ENCODE data around the gene SAMD1. TPM values are rescaled to one million over a fixed set of nuclear protein-coding genes. Genes with fewer than 3 reads are reported as not detected.

Gene SAMD1
- total and polyA plus RNA-seq, 7 donors: 8.7 to 40.9 (median 15.6) TPM

DNA sequence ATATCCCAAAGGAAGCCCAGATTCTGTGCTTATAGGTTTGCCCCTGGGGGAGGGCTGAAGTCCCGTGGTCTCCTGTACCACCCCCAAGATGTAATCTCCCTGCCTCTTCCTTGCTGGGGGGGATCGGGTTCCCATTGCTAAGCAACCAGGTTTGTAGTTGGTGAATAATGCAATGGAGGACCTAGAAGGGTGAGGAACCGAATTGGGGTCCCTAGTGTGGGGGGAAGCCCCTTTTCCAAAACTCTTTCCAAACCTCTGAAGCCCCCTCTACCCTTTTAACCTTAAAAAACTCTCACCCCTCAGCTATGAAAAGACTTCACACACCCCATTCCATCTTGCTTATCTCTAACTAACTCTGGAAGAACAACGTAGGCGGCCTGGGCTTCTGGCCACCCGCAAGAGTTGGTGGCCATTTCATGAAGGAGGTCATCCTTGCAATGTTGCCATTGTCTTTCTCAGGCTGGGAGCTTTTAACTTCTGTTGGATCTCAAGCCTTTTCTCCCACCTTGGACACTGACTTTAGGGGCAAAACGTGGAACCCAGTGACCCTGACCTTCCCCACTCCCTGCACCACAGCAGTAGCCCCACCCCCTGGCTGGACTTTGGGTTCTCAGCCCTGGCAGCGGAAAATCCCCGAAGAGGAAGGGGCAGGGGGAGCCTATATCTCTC is 29.3 kb downstream of the SAMD1 start:
- Histone ChIP-seq H3K4me1 (peaks cover 0 to 16% (median 9%) of the 10 kb centered on the region in 4 donors), H3K27me3 (peaks cover 14 to 63% (median 51%) of the 10 kb centered on the region in 3 donors)
- intact Hi-C loops (cut with DNase I): no loop called here

DNA sequence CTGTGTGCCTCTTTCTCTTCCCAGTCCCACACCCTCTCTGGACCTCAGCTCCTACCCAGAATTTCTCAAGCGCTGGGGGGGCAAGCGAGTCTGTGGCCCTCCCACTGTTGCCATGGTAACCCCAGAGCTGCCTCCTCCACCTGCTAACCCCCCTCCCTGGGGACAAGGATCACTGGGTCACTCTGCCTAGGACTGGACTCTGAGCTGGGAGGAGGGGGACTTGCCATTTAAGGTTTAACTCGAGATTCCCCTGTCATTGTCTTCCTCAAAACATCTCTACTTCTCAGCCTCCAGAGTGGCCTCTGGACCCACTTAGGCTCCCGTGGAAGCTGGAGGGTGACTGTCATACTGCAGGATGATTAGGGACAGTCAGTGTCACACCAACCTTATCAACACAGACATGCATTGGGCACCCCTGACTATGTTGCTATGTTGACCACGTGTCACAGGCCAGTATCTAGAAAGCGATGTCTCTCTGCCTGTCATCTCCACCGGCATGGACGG is 30.8 kb downstream of the SAMD1 start:
- intact Hi-C loops (cut with DNase I): no loop called here
- DNase-seq: no peak
- no peak overlapping the region for H3K4me3 ChIP-seq
- no peak overlapping the region for H3K27ac ChIP-seq
- peaks cover 14 to 63% (median 51%) of the 10 kb centered on the region in 3 donors for H3K27me3 ChIP-seq
- no peaks in the 10 kb centered on the region for H3K9me3 ChIP-seq
- TF ChIP-seq POLR2A (IDR thresholded peaks at IDR 0.05) (no peak), POLR2AphosphoS5 (IDR thresholded peaks at IDR 0.05) (no peak), EP300 (IDR thresholded peaks at IDR 0.05) (no peak)
- TF ChIP-seq, protein P1, sequence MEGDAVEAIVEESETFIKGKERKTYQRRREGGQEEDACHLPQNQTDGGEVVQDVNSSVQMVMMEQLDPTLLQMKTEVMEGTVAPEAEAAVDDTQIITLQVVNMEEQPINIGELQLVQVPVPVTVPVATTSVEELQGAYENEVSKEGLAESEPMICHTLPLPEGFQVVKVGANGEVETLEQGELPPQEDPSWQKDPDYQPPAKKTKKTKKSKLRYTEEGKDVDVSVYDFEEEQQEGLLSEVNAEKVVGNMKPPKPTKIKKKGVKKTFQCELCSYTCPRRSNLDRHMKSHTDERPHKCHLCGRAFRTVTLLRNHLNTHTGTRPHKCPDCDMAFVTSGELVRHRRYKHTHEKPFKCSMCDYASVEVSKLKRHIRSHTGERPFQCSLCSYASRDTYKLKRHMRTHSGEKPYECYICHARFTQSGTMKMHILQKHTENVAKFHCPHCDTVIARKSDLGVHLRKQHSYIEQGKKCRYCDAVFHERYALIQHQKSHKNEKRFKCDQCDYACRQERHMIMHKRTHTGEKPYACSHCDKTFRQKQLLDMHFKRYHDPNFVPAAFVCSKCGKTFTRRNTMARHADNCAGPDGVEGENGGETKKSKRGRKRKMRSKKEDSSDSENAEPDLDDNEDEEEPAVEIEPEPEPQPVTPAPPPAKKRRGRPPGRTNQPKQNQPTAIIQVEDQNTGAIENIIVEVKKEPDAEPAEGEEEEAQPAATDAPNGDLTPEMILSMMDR (IDR thresholded peaks at IDR 0.05): no peak
- 31 to 54% methylated on average over 8 of the region's 8 CpGs for WGBS, 2 donors
- H3K4me1 ChIP-seq: peaks cover 0 to 16% (median 9%) of the 10 kb centered on the region in 4 donors
- H3K36me3 ChIP-seq: no peaks in the 10 kb centered on the region

More for the DNA sequence above, 29.3 kb downstream of the SAMD1 start:
- DNase-seq: no peak
- Histone ChIP-seq H3K36me3 (no peaks in the 10 kb centered on the region), H3K27ac (no peak overlapping the region), H3K4me3 (no peak overlapping the region), H3K9me3 (no peaks in the 10 kb centered on the region)
- 34 to 60% methylated on average over 9 of the region's 9 CpGs for WGBS, 2 donors
- TF ChIP-seq POLR2A (IDR thresholded peaks at IDR 0.05): no peak
- TF ChIP-seq, protein P1 (IDR thresholded peaks at IDR 0.05): no peak

DNA sequence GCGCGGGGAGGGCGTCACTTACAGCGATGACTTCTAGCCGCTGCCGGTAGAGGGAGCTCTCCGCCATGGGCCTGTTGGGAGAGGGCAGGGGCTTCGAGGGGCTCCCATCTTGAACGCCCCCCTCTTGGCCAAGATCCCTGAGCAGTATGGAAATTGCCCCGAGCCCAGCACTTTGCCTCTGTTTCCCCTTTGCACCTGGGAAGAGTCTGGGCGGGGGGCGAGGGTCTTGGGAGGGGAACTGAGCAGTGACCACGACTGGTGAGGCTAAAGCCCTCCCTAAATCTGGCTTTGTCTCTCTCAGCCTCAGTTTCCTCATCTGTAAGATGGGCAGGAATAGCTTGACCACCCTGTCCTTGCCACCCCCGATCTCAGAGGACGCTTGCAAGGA is 31.5 kb downstream of the SAMD1 start:
- WGBS, 2 donors: 18 to 21% methylated on average over 15 of the region's 15 CpGs
- Histone ChIP-seq H3K27me3 (peaks cover 14 to 63% (median 51%) of the 10 kb centered on the region in 3 donors), H3K4me3 (no peak overlapping the region), H3K4me1 (peaks cover 0 to 16% (median 9%) of the 10 kb centered on the region in 4 donors), H3K9me3 (no peaks in the 10 kb centered on the region), H3K36me3 (no peaks in the 10 kb centered on the region), H3K27ac (no peak overlapping the region)
- intact Hi-C loops (cut with DNase I): no loop called here
- DNase-seq: no peak
- TF ChIP-seq, protein P1 (IDR thresholded peaks at IDR 0.05): peak in 2 of 4 experiments; percentile 27 to 47
- TF ChIP-seq POLR2AphosphoS5 (IDR thresholded peaks at IDR 0.05): no peak

DNA sequence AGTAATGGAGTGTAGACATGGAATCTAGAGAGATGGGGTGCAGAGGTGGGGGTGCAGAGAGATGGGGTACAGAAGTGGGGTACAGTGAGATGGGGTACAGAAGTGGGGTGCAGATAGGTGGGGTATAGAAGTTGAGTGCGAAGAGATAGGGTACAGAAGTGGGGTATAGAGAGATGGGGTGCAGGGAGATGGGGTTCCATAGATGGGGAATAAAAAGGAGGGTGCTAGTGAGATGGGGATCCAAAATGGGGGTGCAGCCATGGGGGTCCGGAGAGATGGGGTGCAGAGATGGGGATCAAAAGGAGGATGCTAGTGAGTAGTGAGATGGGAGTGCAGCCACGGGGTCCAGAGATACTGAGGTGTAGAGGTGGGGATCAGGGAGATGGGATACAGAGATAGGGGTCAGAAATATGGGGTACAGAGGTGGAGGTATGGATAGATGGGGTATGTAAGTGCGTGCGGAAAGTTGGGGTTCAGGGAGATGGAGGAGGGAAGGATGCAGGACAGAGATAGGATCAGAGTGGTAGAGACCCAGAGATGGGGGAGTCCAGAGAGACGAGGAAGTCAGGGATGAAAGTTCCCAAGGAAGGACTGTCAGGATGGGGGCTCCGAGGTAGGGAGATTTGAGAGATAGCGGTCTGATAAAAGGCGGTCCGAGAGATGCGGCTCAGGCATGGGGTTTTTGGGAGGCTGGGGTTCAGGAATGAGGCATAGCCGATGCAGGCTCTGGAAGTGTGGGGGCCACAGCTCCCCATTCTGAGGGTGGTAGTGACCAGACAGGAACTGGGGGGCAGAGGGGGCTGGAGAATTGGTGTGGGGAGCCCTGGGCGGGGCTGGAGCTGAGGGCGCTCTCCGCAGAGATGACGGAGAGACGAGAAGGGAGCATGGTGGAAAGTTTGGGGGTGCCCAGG is 32.1 kb downstream of the SAMD1 start:
- TF ChIP-seq POLR2AphosphoS5 (IDR thresholded peaks at IDR 0.05) (no peak), POLR2A (IDR thresholded peaks at IDR 0.05) (no peak), EP300 (IDR thresholded peaks at IDR 0.05) (no peak)
- TF ChIP-seq, protein P1 (IDR thresholded peaks at IDR 0.05): no peak
- intact Hi-C loops (cut with DNase I): no loop called here
- DNase-seq: no peak
- 29 to 30% methylated on average over 17 of the region's 17 CpGs for WGBS, 2 donors
- peaks cover 14 to 63% (median 51%) of the 10 kb centered on the region in 3 donors for H3K27me3 ChIP-seq
- H3K9me3 ChIP-seq: no peaks in the 10 kb centered on the region
- H3K4me3 ChIP-seq: no peak overlapping the region
- H3K27ac ChIP-seq: no peak overlapping the region
- H3K36me3 ChIP-seq: no peaks in the 10 kb centered on the region
- peaks cover 0 to 16% (median 9%) of the 10 kb centered on the region in 4 donors for H3K4me1 ChIP-seq

Data from sigmoid colon (tissue), 7 donors.